Prostate gland (tissue), 2 donors: ENCODE data around the gene PDLIM3. TPM values are rescaled to one million over a fixed set of nuclear protein-coding genes. Genes with fewer than 3 reads are reported as not detected.

Experiments
- DNase-seq: peaks from one replicate; pipeline ENCODE4 v3.0.0-alpha.2; 2019; ENCODE audit warnings: low spot score
- H3K27ac ChIP-seq, 2 donors: fragments of 200-600 bp; sonication (generic); 2 replicates each; pipeline ENCODE4 v1.5.1; 2017 to 2019
- H3K27me3 ChIP-seq: fragments of 200-600 bp; sonication (generic); replicated peaks from 2 replicates; pipeline ENCODE4 v1.5.1; 2019; ENCODE audit not compliant: insufficient read depth
- H3K36me3 ChIP-seq, 2 donors: fragments of 200-600 bp; sonication (generic); 1 replicate in 1 of 2; 2 replicates in 1 of 2; pipeline versions ENCODE4 v1.5.1 to v1.8.1; 2017 to 2019
- H3K4me1 ChIP-seq: fragments of 200-600 bp; sonication (generic); replicated peaks from 2 replicates; pipeline ENCODE4 v1.5.1; 2019
- H3K4me3 ChIP-seq, 2 donors: fragments of 200-600 bp; sonication (generic); 2 replicates each; pipeline ENCODE4 v1.5.1; 2017 to 2019
- H3K9me3 ChIP-seq: fragments of 200-600 bp; sonication (generic); 2 replicates; pipeline ENCODE4 v1.5.1; 2017
- CTCF ChIP-seq, 4 experiments: fragments of 200-600 bp in 2 of 4; fragments of 450-650 bp in 2 of 4; sonication (generic) in 2 of 4; IDR thresholded peaks; 1 replicate in 3 of 4; 2 replicates in 1 of 4; pipeline ENCODE4 v1.5.1; 2016 to 2019; ENCODE audit warnings: antibody characterized with exemption in 4 of 4, mild to moderate bottlenecking in 2 of 4, moderate library complexity in 2 of 4
- POLR2A ChIP-seq: fragments of 450-650 bp; IDR thresholded peaks from one replicate; pipeline ENCODE4 v1.6.1; 2016; ENCODE audit warnings: antibody characterized with exemption, mild to moderate bottlenecking
- POLR2AphosphoS5 ChIP-seq: sonication (generic); formaldehyde crosslinking; IDR thresholded peaks from one replicate; pipeline ENCODE4 v1.6.1; 2017; ENCODE audit warnings: antibody characterized with exemption
- WGBS: methylation state at CpG from one replicate; pipeline ENCODE4 v1.1.5; 2018; 5-methylcytosine and 5-hydroxymethylcytosine counted together
- intact Hi-C: fragments of 100-400 bp; cut with DNase I; formaldehyde crosslinking; loops from one replicate; pipeline ENCODE4 v1.14.2; 2022
- total RNA-seq, 2 donors: library from RNA; depleted of rRNA; stranded (reverse); fragments of >200 nt; gene quantifications; one replicate each; pipeline ENCODE4 v1.1.0, GENCODE V29; 2016

PDLIM3 gene
- total RNA-seq, 2 donors from 2014 or later, result 78.7 to 139 TPM

- no peaks in the 10 kb centered on the region for H3K9me3 ChIP-seq
- 12% methylated on average over 1 of the region's 1 CpG for WGBS
- H3K27ac ChIP-seq, result no peak overlapping the region
- TF ChIP-seq CTCF (IDR thresholded peaks at IDR 0.05) (no peak), POLR2A (no peak), POLR2AphosphoS5 (no peak)
- intact Hi-C loops, result no loop called here
- no peaks in the 10 kb centered on the region for H3K27me3 ChIP-seq
- H3K36me3 ChIP-seq, result no peaks in the 10 kb centered on the region
- DNase-seq, result no peak
- H3K4me1 ChIP-seq, result no peaks in the 10 kb centered on the region
- no peak overlapping the region for H3K4me3 ChIP-seq
These were observed 34.7 kb downstream of the PDLIM3 start for GRCh38 chr4:185500576-185500975.

- 95% methylated on average over 9 of the region's 9 CpGs for WGBS
- no peak for TF ChIP-seq CTCF (IDR thresholded peaks at IDR 0.05)
- no peak for TF ChIP-seq POLR2A
- TF ChIP-seq POLR2AphosphoS5, result no peak
- intact Hi-C loops, result no loop called here
- no peaks in the 10 kb centered on the region for H3K4me1 ChIP-seq
- H3K4me3 ChIP-seq, result no peak overlapping the region
- no peaks in the 10 kb centered on the region for H3K27me3 ChIP-seq
- no peaks in the 10 kb centered on the region for H3K9me3 ChIP-seq
- no peak for DNase-seq
- no peak overlapping the region for H3K27ac ChIP-seq
- H3K36me3 ChIP-seq, result no peaks in the 10 kb centered on the region
These were observed 35.3 kb downstream of the PDLIM3 start for GRCh38 chr4:185500035-185500434.

- H3K27me3 ChIP-seq, result no peaks in the 10 kb centered on the region
- intact Hi-C loops, result no loop called here
- DNase-seq, result no peak
These were observed 46.7 kb downstream of the PDLIM3 start for GRCh38 chr4:185488650-185489049.

GRCh38 chr4:185481401-185481800 is 53.9 kb downstream of the PDLIM3 start:
- TF ChIP-seq POLR2A (no peak), POLR2AphosphoS5 (no peak)
- Histone ChIP-seq H3K27ac (no peak overlapping the region), H3K4me3 (no peak overlapping the region), H3K27me3 (no peaks in the 10 kb centered on the region), H3K36me3 (no peaks in the 10 kb centered on the region), H3K9me3 (no peaks in the 10 kb centered on the region), H3K4me1 (no peaks in the 10 kb centered on the region)
- intact Hi-C loops, result no loop called here
- DNase-seq, result no peak
- WGBS, result 71% methylated on average over 2 of the region's 2 CpGs

More at GRCh38 chr4:185488650-185489049, 46.7 kb downstream of the PDLIM3 start:
- no peak overlapping the region for H3K27ac ChIP-seq
- WGBS, result 89% methylated on average over 2 of the region's 2 CpGs
- no peaks in the 10 kb centered on the region for H3K9me3 ChIP-seq
- H3K36me3 ChIP-seq, result no peaks in the 10 kb centered on the region
- no peak overlapping the region for H3K4me3 ChIP-seq
- TF ChIP-seq POLR2AphosphoS5, result no peak
- TF ChIP-seq CTCF (IDR thresholded peaks at IDR 0.05), result no peak
- TF ChIP-seq POLR2A, result no peak
- H3K4me1 ChIP-seq, result no peaks in the 10 kb centered on the region

GRCh38 chr4:185480016-185480732 is 55.1 kb downstream of the PDLIM3 start:
- Histone ChIP-seq H3K4me3 (no peak overlapping the region), H3K9me3 (no peaks in the 10 kb centered on the region), H3K27me3 (no peaks in the 10 kb centered on the region), H3K27ac (no peak overlapping the region), H3K36me3 (no peaks in the 10 kb centered on the region), H3K4me1 (no peaks in the 10 kb centered on the region)
- 73% methylated on average over 15 of the region's 15 CpGs for WGBS
- TF ChIP-seq CTCF (IDR thresholded peaks at IDR 0.05) (no peak), POLR2AphosphoS5 (no peak), POLR2A (no peak)
- intact Hi-C loops, result no loop called here
- DNase-seq, result no peak
